Measurements from ENCODE around the gene DDX39A. TPM values are rescaled to one million over a fixed set of nuclear protein-coding genes. Genes with fewer than 3 reads are reported as not detected.

Gene DDX39A
- total and polyA plus RNA-seq, 2 of the 8 experiments (the other 6 are each of a cell fraction or from before 2014, with no cell fraction given) = 139 TPM

DNA sequence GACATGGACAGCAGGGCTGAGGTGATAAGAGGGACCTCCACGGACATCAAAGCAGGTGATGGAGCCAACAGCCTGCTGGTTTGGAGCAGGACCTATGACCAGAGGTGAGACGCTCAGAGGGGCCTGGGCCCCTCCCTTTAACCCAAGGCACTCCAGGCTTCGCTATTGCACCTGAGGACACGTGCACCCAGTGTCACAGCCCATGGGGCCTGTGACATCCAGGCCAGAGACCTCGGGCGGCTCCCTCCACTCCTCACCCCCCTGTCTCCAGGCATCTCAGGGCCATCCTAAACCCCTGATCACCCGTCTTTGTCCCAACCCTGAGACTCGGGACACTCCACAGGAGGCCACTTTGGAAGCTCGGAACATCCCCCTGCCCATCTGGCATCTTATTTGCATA is 25.0 kb downstream of the DDX39A start (continued):
- TF ChIP-seq, protein P1, sequence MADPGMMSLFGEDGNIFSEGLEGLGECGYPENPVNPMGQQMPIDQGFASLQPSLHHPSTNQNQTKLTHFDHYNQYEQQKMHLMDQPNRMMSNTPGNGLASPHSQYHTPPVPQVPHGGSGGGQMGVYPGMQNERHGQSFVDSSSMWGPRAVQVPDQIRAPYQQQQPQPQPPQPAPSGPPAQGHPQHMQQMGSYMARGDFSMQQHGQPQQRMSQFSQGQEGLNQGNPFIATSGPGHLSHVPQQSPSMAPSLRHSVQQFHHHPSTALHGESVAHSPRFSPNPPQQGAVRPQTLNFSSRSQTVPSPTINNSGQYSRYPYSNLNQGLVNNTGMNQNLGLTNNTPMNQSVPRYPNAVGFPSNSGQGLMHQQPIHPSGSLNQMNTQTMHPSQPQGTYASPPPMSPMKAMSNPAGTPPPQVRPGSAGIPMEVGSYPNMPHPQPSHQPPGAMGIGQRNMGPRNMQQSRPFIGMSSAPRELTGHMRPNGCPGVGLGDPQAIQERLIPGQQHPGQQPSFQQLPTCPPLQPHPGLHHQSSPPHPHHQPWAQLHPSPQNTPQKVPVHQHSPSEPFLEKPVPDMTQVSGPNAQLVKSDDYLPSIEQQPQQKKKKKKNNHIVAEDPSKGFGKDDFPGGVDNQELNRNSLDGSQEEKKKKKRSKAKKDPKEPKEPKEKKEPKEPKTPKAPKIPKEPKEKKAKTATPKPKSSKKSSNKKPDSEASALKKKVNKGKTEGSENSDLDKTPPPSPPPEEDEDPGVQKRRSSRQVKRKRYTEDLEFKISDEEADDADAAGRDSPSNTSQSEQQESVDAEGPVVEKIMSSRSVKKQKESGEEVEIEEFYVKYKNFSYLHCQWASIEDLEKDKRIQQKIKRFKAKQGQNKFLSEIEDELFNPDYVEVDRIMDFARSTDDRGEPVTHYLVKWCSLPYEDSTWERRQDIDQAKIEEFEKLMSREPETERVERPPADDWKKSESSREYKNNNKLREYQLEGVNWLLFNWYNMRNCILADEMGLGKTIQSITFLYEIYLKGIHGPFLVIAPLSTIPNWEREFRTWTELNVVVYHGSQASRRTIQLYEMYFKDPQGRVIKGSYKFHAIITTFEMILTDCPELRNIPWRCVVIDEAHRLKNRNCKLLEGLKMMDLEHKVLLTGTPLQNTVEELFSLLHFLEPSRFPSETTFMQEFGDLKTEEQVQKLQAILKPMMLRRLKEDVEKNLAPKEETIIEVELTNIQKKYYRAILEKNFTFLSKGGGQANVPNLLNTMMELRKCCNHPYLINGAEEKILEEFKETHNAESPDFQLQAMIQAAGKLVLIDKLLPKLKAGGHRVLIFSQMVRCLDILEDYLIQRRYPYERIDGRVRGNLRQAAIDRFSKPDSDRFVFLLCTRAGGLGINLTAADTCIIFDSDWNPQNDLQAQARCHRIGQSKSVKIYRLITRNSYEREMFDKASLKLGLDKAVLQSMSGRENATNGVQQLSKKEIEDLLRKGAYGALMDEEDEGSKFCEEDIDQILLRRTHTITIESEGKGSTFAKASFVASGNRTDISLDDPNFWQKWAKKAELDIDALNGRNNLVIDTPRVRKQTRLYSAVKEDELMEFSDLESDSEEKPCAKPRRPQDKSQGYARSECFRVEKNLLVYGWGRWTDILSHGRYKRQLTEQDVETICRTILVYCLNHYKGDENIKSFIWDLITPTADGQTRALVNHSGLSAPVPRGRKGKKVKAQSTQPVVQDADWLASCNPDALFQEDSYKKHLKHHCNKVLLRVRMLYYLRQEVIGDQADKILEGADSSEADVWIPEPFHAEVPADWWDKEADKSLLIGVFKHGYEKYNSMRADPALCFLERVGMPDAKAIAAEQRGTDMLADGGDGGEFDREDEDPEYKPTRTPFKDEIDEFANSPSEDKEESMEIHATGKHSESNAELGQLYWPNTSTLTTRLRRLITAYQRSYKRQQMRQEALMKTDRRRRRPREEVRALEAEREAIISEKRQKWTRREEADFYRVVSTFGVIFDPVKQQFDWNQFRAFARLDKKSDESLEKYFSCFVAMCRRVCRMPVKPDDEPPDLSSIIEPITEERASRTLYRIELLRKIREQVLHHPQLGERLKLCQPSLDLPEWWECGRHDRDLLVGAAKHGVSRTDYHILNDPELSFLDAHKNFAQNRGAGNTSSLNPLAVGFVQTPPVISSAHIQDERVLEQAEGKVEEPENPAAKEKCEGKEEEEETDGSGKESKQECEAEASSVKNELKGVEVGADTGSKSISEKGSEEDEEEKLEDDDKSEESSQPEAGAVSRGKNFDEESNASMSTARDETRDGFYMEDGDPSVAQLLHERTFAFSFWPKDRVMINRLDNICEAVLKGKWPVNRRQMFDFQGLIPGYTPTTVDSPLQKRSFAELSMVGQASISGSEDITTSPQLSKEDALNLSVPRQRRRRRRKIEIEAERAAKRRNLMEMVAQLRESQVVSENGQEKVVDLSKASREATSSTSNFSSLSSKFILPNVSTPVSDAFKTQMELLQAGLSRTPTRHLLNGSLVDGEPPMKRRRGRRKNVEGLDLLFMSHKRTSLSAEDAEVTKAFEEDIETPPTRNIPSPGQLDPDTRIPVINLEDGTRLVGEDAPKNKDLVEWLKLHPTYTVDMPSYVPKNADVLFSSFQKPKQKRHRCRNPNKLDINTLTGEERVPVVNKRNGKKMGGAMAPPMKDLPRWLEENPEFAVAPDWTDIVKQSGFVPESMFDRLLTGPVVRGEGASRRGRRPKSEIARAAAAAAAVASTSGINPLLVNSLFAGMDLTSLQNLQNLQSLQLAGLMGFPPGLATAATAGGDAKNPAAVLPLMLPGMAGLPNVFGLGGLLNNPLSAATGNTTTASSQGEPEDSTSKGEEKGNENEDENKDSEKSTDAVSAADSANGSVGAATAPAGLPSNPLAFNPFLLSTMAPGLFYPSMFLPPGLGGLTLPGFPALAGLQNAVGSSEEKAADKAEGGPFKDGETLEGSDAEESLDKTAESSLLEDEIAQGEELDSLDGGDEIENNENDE (IDR thresholded peaks at IDR 0.05; ENCODE audit: insufficient replicate concordance, low read length) = no peak
- TF ChIP-seq SP2 (IDR thresholded peaks at IDR 0.05; ENCODE audit: low read length) = no peak
- no peak for TF ChIP-seq NRF1 (IDR thresholded peaks at IDR 0.05; ENCODE audit: low read depth, low read length)
- no peak for TF ChIP-seq SAP30 (IDR thresholded peaks at IDR 0.05; ENCODE audit: insufficient read depth, insufficient replicate concordance, low read length)
- no peak for TF ChIP-seq TBP (IDR thresholded peaks at IDR 0.05; ENCODE audit: low read depth, low read length)
- TF ChIP-seq POLR2A (IDR thresholded peaks at IDR 0.05; ENCODE audit: control extremely low read depth in 1 of 2, low read depth in 2 of 2, low read length in 2 of 2) = no peak

Data from H1 (cell line).